Stimulated activated CD4-positive, alpha-beta T cell treated with anti-CD3 and anti-CD28 coated beads, Interleukin-2, amount 100 ng/mL, for 4 hours (primary cell): ENCODE data around the gene TULP1.
A peak's percentile ranks its signal among the peaks of the same experiment; 100 is the strongest.

Source experiments
- DNase-seq: peaks from one replicate; pipeline ENCODE4 v3.0.0-alpha.2; 2020; ENCODE audit warnings: low read depth

The TULP1 gene

DNA sequence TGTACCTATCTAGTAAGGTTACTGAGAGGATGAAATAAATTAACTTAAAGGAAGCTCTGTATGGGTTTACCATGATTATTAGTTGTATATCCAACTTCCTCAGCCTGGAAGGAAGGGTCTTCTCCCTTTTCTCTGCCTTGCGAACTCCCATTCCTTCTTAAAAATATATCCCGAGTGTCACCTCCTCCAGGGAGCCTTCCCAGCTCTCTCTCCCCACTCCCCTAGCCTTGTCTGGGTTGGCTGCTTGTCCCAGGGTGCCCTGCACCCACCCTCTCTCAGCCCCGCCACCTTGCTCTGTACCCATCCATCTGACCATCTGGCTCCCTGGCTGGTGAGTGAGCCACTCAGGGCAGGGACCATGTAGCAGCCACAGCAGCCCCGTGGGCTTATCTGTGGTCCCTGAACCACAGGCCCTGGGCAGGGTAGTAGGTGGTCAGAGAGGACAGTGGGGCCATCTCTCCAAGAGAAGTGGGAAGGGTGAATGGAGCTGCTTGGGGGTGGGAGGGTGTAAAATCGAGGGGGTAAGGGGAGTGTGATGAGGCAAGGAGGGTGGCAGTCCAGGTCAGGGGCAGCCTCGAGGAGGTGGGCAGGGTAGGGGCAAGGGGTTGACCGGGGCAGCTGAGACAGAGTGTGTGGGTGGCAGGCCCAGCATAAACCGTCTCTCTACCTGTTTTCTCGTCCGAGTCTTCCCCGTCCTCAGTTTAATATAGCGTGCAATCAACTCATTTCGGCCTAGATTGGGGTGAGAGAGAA, 28.6 kb downstream of the TULP1 start:
- no peak for DNase-seq

DNA sequence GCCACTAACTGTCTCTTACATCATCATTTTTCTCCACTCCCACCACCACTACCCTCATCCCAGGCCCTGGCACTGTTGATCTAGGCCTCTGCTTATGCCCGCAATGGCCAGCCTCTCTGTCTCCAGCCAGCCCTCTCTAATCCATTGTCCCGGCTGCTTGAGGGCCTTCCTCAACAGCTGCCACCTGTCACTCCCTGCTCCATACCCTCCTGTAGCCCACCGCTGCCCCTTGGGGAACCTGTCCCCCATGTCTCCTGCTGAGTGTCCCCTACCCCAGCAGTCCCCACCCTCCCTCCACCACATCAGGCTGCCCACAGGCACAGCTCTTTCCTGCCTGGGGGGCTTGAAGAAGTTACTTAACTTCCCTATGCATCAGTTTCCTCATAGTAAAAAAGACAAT, 29.2 kb downstream of the TULP1 start:
- DNase-seq, result no peak

DNA sequence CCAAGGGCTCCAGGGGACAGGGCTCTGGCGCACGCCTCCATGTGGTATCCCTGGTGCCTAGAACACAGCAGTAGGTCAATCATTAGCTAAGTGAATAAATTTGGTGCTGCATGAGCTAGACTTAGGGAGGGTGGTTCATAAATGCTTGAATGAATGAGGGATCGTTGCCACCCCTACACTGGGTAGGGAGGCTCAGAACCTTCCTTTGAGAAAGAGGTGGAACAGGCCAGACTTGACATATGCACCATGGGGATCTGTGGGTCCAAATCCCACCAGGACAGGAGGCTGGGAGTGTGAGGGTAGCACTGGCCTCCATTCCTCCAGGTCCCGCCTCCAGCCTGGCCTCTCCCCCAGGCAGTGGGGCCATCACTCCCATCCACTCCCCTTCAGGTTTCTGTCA, 29.6 kb downstream of the TULP1 start:
- no peak for DNase-seq

DNA sequence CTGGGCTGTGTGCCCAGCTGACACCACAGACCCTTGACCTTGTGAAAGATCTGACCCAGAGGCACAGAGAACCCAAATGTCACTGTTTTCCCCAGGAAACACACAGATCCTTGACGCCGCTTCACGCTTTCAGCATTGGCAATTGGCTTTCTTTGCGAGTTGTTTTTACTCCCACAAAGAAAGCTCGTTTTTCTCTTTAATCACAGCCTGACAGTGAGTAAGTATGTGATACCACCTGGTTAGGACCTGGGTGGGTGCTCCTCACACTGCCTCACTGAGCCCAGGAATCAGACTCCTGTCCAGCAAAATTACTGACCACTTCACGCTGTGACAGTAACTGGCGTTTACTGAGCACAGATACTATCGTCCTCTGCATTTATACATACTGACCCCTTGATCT, 31.5 kb downstream of the TULP1 start:
- no peak for DNase-seq

DNA sequence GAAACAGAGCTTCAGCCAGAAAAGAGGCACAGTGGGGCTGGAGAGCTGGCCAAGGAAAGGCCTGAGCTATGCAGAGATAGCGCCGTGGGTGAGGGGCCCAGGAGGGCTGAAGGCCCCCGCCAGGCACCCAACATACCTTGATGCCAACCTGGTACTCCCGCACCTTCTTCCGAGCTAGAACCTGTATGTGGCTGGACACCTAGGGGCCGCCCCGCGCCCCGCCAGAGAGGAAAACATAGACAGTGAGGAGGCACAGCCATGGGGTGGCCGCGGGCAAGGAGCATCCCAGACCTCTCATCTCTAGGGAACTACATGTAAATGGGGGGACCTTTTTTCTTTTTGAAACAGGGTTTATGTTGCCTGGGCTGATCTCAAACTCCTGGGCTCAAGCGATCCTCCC, 32.5 kb downstream of the TULP1 start:
- no peak for DNase-seq

DNA sequence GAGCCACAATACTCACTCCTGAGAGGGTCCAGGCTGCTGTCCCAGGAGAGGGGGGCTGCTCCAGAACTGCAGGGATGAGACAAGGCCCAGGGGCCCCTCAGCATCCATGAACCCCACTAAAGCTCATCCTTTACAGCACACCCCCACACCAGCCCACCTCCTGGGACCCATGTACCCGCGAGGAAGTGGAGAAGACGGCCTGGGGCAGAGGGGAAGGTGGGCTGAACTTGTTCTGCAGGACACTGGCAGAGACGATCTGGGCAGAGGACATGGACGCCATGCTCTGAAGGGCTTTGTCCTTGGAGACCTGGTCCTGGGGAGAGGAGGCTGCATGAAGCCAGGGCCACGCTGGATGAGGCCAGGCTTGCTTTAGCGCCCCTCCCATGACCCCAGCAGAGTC, 34.4 kb downstream of the TULP1 start:
- DNase-seq, result no peak

DNA sequence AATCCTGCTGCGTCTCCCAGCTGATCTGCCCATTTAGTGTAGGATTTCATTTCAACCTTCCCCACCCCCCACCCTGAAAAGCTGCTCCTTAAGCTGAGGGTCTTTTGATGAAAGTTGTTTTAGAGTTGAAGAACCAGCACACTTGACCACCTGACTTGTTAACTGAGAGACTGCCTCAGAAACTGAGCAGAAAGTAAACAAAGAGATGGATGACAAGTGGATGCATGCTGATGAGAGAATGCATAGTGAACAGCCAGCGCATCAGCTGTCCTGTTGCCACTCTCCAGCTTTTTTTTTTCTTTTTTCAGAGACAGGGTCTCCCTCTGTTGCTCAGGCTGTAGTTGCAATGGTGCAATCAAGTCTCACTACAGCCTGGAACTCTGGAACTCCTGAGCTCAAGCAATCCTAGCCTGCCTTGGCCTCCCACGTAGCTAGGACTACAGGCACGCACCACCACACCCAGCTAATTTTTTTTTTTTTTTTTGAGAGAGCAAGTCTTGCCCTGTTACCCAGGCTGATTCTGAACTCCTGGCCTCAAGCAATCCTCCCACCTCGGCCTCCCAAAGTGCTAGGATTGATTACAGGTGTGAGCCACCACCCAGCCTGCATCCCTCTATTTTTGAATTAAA, 35.0 kb downstream of the TULP1 start:
- DNase-seq, result no peak

DNA sequence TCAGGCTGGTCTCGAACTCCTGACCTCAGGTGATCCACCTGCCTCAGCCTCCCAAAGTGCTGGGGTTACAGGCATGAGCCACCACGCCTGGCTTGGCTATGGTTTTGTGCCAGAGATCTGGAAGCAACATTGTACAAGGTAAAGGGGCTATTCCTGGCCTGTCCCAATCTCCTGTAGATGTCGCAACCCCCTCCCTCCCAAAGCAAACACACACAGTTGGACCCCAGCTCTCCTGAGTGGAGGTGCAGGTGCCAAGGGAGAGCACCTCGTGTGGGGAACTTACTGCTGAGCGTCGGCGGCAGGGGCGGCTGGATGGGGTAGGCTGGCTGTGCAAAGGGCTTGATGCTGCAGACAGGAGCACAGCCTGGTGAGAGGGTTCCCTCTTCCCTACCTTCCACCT, 35.7 kb downstream of the TULP1 start:
- DNase-seq, result no peak

DNA sequence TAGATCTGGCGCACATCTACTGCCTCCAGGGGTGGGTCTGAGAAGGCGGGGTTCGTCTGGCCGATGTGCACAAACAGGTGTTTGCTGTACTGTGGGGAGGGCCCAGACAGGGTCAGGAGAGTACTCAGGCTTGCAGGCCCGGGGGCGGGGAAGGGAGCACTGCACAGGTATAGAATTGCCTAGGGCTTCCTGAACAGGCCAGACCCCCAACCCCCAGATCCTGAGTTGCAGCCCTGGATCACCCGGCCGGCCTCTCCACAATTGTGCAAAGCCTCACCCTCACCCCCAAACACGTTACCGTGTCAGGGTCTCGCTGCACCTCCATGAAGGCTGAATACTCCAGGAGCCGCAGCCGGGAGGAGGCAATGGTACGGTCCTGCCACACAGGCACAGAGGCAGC, 36.7 kb downstream of the TULP1 start:
- no peak for DNase-seq

DNA sequence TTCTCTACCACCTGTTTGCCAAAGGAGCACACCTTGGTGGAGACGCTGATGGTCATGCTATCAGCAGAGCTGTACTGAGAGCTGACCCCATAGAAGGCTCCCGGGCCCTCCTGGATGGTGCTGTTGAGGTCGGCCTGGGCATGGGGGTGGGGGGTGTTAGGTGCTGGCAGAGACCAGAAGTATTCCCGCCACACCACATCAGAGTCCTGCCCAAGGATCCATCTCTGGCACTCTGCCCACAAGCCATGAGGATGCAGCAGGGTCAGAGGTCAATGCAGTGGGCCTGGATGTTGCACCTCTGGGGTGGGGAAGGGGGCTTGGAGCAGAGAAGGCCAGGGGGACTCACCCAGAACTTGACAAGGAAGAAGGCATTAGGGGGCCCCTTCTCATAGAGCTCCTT, 37.1 kb downstream of the TULP1 start:
- DNase-seq, result no peak

DNA sequence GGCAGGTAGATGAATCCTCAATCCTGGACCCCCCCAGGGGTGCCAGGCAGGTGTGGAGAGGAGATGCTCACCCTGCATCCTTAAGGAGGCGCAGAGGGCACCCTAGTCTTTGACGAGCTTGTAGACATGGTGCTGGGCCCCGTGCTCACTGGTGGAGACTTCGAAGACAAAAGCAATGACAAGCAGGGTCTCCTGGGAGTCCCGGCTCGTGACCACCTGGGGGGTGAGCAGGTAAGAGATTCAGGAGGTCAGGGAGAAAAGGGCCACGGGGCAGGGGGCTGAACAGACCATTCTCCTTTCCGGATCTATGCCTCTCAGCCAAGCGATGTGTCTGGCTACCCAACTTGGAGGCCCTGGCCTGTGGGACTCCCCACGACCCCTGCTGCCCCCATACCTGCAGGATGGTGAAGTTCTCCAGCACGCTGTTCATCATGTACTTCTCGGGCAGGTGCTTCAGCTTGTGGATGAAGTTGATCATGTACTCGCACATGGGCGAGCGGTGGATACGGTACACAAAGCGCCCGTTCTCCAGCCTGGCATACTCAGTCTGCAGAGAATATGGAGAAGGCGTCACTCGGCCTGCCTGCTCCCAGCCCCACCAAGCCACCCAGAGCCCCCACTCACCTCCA, 37.6 kb downstream of the TULP1 start:
- no peak for DNase-seq

DNA sequence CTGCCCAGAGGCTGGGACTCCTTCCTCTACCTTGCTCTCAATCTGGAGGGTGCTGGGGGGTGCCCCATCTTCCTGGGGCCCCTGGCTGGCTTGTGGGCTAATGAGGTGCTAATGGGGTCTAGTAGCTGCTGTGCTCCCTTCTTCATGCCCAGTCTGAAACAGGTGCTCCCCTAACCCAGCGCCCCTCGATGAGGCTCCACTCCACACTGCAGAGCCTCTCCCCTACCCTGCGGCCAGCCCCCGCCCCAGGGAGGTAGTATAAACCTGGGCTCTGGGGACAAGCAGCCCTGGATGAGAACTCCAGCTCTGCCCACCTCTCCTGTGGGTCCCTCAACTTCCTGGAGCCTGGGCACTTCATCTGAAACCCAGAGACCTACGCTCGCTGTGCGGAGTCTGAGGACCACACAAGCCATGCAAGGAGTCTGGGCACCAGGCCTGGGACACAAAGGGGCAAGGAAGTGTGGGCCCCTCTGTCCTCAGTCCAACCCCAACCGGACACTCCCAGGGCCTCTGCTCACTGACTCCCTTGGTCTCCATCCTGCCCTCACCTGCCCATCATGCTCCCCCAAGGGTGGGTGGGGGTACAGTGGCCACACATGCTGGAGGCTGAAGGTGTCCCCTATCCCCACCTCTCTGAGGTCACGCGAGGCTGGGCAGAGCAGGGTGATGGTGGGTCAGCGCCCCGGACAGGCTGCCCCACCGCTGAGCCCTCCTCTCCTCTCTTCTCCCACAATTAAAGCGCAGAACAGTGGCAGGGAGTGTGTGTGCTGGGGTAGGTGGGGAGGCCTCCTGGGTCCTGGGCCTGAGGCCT, 38.4 kb downstream of the TULP1 start:
- DNase-seq, result no peak

DNA sequence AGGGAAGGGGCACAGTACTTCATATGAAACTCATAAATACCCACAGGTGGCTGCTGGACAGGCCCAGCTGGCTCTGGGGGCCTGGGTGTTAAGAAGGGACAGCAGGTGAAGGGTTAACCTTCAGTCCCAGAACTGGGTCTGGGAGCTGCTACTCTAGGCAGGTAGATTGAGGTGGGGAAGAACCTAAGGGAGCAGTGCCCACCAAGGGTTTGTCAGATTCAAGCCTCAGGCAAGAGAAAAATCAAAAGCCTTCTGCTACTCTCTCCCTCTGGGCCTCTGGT, 38.9 kb downstream of the TULP1 start:
- no peak for DNase-seq

DNA sequence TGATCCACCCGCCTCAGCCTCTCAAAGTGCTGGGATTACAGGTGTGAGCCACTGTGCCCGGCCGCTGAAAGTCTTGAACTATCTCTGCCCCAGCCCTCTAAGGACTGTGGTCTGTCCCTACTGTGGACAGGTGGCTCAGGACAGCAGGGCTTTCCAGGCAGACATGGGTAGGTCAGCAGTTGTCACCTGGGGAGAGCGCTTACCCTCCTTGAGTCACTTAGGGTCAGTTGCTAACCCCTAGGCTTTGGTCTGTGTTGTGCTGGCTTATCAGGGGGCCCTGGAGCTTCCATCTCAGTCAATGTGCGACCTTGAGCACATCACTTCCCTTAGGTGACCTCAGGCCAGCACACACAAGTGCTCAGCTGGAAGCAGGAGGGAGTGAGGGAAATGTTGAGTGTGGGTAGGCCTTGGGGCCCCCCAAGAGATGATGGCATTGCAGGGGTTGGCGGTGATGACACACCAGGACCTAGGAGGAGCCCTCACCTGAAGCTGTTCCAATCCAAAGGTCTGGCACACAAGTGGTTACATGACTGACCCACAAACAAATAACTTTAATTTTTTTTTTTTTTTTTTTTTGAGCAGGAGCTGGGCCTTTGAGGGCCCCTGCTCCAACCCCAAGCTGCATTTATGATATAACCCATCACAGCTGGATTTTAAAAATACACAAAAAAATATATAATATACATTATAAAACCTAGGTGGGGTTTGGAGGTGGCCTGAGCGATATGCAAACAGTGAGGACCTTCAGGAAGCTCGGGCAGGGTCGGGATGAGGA, 39.4 kb downstream of the TULP1 start:
- no peak for DNase-seq

DNA sequence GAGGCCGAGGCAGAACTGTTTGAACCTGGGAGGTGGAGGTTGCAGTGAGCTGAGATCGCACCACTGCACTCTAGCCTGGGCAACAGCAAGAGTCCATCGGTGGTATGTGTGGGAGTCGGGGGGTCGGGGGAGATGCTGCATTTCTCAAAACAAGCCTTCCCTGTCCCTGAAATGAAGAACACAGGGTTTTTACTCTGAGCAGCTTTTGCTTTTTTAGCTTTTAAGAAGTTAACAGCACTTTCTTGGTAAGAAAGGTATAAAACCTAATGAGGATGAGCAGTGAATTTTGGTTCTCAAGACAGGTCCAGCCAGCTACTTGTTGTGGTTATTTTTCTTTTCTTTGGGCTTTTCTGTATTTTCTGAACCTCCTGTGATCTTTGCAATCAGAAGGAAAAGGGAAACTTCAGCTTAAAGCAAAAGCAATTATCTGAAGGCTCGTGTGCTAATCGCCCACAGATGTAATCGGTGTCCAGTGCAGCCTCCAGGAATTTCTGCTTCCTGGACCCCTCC, 40.8 kb downstream of the TULP1 start:
- DNase-seq, result no peak

DNA sequence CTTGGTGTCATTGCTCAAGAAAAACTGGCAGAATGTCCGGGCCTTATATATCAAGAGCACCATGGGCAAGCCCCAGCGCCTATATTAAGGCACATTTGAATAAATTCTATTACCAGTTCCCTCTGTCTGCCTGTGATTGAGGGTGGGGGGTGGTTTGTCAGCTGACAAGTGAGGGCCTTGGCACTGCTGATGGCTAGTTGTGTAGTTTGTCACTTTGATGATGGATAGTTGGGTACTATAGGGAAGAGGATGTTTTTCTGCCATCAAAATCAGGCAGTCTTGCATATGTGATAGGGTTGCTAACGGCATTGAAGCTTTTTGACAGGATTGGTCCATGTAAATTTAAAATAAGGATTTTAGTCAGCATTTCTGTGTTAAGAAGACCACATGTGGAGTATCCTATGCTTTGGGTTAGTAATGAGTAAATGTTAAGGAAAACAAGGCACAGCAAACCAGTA, 42.0 kb downstream of the TULP1 start:
- DNase-seq, result no peak

DNA sequence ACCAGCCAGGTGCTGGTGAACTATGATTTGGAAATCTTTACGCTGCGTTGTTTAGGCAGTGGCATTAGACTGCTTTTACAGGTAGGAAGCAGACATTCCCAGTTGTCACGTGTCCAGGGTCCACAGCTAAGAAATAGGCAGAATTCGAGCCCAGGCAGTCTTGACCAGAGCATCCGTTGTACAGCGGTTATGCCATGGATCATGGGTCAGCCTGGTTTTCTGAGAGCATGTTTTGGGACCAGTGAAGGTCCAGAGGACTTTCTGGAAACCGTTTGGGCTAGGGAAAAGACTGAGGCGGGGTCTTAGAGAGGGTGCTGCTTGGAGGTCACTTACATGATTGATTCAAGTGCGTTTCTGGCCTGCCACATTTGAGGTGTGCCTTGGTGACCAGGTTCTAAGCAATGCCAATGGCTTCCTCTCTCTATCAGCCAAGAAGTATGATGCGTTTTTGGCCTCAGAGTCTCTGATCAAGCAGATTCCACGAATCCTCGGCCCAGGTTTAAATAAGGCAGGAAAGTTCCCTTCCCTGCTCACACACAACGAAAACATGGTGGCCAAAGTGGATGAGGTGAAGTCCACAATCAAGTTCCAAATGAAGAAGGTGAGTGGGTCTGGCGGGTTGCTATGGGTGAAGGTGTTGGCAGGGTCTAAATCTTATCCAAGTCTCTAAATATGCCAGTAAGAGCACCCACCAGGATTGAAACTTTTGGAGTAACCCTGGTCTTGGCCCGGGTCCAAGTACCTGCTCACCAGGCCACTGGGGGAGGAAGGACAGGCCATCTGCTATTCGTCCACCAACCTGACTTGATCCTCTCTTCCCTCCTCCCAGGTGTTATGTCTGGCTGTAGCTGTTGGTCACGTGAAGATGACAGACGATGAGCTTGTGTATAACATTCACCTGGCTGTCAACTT, 42.7 kb downstream of the TULP1 start:
- no peak for DNase-seq

DNA sequence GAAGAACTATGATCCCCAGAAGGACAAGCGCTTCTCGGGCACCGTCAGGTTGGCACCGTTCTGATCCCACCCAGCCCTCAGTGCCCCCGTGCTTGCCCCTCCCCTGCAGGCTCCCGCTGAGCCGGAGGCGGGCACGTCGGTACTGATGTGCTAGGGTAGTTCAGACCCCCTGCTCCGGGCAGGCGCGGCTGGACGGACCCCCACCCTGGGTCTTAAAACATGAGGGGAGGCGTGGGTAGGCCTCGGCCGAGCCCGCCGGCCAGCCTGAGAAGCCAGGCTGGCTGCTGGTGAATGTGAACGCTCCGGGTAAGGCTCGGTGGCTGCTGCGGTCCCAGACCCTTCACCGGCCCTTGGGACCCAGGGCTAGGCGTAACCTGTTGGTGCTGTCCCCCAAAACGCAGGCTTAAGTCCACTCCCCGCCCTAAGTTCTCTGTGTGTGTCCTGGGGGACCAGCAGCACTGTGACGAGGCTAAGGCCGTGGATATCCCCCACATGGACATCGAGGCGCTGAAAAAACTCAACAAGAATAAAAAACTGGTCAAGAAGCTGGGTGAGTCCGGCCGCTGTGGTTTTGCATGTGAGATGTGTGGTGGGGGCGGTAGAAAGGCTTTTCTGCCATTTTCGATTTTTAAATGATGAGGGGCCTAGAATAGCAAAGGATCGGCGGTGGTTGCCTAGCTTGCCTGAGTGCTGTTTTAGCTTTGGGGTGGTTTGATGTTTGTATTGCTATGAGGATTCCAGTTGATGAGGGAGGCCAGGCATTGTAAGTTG, 43.5 kb downstream of the TULP1 start:
- no peak for DNase-seq

DNA sequence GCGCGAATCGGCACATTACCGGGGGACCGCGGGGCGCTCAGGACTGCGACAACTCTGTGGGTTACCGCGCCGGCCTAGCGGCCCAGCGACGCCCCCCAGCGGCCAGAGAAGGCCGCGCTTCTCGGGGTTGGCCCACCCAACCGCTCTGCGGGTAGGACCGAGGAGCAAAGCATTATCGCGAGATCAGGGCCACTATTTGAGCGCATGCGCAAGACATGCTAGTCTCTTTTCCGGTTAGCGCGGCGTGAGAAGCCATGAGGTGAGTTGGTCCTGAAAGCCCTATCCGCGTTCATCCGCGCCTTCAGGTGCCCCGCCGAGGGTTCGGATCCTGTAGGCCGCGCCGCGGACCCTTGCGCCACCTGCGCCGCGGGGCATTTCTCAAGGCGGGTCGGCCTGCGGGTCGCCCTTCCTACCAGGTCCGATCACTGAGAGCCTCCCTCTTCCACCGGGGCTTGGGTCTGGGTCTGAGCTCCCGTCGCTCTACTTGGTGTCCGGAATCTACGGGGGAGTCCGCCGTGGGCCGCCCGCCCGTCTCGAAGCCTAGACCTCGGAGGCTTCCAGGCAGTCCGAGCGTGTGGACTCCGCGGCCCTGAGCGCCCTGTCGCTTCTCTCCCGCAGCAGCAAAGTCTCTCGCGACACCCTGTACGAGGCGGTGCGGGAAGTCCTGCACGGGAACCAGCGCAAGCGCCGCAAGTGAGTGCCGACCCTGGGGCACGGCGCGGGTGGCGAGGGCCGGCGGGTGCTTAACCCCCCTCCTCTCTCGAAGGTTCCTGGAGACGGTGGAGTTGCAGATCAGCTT, 44.3 kb downstream of the TULP1 start, which contains the start of gene RPL10A:
Gene RPL10A, plus strand, starts transcription at position 221 of the 799 bp plus-strand sequence. Its CDS starts 34 bp downstream, at position 255.
- peak; percentile 96 for DNase-seq
